Measurements from ENCODE around the gene CAMLG.

Gene CAMLG

GRCh38 chr5:134784241-134784920 lies 46.0 kb downstream of the CAMLG start:
- DNase-seq: no peak

GRCh38 chr5:134784946-134785620 lies 46.7 kb downstream of the CAMLG start:
- no peak for DNase-seq

GRCh38 chr5:134787692-134788091 lies 49.3 kb downstream of the CAMLG start:
- DNase-seq: no peak

GRCh38 chr5:134791580-134791979 lies 53.2 kb downstream of the CAMLG start:
- no peak for DNase-seq

GRCh38 chr5:134792286-134792685 lies 53.9 kb downstream of the CAMLG start:
- DNase-seq: no peak

- DNase-seq: no peak
Measured at GRCh38 chr5:134793111-134793510, 54.8 kb downstream of the CAMLG start.

GRCh38 chr5:134794082-134794481 lies 55.7 kb downstream of the CAMLG start:
- DNase-seq: no peak

- DNase-seq: no peak
Measured at GRCh38 chr5:134794819-134795218, 56.5 kb downstream of the CAMLG start.

GRCh38 chr5:134798468-134798867 lies 60.1 kb downstream of the CAMLG start:
- no peak for DNase-seq
